Left kidney (tissue), 2 donors: ENCODE measurements around the gene SLC35F3. TPM values are rescaled to one million over a fixed set of nuclear protein-coding genes. Genes with fewer than 3 reads are reported as not detected.
A peak's percentile ranks its signal among the peaks of the same experiment; 100 is the strongest.

ENCODE experiments used
- DNase-seq: peaks from one replicate; pipeline ENCODE4 v3.0.0-alpha.2; 2013
- polyA plus RNA-seq: library from polyadenylated mRNA; unstranded; fragments of 120-200 nt; gene quantifications from one replicate; pipeline ENCODE4 v1.2.1, GENCODE V29; 2013; ENCODE audit not compliant: insufficient read length

Gene SLC35F3
- polyA plus RNA-seq, 1 donor: 0.55 TPM

GRCh38 chr1:233972951-233973635 lies 68.6 kb downstream of the SLC35F3 start:
- no peak for DNase-seq

DNA sequence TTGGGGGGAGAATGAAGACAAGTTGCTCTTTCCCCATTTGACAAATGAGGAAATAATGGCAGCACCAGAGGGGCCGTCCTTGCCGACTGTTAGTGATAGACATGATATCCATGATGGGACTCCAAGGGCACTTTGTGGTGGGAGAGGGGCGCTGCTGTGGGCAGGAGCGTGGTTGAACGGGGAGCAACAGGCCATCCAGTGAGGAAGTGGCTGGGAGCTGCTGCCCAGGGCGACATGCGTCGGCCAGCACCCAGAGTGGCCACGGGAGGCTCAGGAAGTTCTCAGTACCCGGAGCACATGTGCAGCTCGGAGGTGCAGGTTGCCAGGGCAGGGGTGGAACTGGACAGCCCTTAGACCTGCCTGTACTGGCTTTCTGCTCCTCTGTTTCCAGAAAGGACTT lies 71.0 kb downstream of the SLC35F3 start:
- DNase-seq: no peak

DNA sequence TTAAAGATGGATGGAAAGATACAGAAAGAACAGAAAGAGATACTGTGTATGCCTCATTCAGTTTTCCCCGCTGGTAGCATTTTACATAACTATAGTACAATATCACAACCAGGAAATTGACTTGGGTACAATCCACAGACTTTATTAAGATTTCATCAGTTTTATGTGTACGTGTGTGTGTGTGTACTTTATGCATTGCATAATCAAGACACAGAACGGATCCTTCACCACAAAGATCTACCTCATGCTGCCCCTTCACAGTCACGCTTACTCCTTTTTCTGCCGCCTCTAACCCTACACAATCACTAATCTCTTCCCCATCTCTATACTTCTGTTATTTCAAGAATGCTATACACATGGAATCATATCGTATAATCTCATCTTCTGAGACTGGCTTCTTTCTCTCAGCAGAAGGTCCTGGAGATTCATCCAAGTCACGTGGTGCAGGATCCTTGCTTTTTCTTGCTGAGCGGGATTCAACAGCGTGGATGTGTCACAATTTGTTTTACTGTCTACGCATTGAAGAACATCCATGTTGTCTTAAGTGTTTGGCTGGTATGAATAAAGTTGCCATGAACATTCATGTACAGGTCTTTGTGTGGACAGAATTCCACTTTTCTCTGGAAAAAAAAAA lies 76.7 kb downstream of the SLC35F3 start:
- no peak for DNase-seq

- DNase-seq: no peak
These were observed 78.5 kb downstream of the SLC35F3 start for GRCh38 chr1:233982827-233983518.

GRCh38 chr1:233983811-233984210 lies 79.3 kb downstream of the SLC35F3 start:
- no peak for DNase-seq

- no peak for DNase-seq
These were observed 84.7 kb downstream of the SLC35F3 start for GRCh38 chr1:233988963-233989696.

- no peak for DNase-seq
These were observed 86.0 kb downstream of the SLC35F3 start for GRCh38 chr1:233990486-233990885.

DNA sequence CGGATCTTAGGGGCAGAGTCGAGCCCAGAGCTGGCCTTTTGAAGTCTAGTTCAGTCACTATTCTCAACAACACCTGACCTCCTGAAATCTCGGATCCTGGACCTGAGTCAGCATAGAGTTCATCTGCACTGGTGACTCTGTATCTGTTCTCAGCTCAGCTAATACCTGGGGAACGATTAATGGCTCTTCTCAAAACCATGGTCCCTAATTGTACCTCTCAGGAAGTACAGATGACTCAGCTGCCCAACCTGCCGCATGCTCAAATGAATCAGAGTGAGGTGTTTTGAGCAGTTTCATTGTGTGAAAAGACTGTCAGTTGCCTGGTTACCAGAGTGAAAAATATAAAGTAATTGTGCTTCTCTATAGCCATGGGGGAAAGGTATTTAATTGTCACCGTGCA lies 89.2 kb downstream of the SLC35F3 start:
- no peak for DNase-seq

- no peak for DNase-seq
These were observed 89.6 kb downstream of the SLC35F3 start for GRCh38 chr1:233994112-233994511.

DNA sequence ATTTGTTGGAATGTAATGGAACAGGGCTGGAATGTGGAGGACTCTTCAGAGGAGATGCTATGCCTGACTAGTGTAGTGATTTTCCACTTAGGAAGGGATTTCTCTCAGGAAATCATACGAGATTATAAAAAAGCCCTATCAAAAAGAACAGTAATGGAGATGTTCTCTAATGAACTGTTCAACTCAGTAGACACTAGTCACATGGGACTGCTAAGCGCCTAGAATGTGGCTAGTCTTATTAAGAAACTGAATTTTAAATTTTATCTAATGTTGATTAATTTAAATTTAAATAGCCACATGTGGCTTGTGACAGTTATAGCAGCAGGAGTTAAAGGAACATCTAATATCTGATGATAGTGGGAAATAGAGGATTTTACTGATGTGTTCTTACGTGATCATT lies 94.0 kb downstream of the SLC35F3 start:
- DNase-seq: no peak

- no peak for DNase-seq
These were observed 94.4 kb downstream of the SLC35F3 start for GRCh38 chr1:233998891-233999290.

- DNase-seq: peak; percentile 3
These were observed 96.1 kb downstream of the SLC35F3 start for GRCh38 chr1:234000557-234001041.

DNA sequence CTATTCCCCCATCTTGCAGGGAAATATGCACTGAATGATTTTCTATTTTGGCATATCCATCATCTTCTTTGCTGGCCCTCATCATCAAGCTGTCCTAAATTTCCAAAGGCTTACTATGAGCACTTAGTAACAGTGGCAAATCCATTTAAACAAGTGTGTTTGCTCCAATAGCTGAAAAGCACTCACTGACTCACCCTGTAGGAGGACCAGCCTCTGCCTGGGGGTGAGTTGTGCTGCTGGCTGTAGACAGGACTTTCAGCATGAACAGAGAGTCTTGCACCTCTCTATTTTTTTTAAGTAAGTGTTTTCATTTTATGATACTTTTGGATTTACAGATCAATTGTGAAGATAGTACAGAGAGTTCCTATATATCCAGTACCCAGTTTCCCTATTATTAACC lies 97.3 kb downstream of the SLC35F3 start:
- no peak for DNase-seq

DNA sequence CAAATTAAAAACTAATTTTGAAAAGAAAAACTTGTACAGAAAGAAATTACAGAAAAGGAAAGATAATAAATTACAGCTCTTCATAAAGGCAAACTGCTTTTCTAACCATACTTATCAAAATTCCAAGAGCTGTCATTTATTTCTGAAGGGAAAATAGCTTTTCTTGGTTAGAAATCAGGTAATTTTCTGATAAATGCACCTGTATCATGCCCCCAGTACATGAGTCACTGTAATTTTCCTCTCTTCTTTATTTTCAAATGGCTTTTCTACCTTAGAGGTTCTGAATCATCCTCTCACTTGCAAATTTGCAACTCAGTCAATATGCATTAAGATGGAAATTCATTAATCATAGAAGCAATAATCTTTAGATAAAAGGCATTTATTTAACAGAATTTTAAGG lies 100.1 kb downstream of the SLC35F3 start:
- no peak for DNase-seq

DNA sequence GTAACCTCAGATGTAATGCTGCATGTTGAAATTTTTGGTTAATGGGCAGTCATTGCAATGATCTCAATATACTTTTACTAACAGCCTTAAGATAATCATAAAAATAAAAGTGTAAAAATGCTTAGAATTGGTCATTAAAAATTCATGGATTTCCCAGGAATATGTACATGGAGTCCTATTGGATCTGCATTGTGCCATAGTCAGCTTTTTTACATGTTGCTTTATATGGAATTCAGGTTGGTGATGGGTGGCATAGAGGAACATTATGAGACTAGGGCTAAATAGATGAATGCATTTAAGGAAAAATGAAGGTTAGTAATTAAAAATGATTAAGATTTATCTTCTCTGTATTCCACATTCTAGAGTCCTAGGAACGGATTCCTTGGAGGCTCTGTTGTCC lies 103.2 kb downstream of the SLC35F3 start:
- no peak for DNase-seq

GRCh38 chr1:234008591-234008990 lies 104.1 kb downstream of the SLC35F3 start:
- DNase-seq: no peak

DNA sequence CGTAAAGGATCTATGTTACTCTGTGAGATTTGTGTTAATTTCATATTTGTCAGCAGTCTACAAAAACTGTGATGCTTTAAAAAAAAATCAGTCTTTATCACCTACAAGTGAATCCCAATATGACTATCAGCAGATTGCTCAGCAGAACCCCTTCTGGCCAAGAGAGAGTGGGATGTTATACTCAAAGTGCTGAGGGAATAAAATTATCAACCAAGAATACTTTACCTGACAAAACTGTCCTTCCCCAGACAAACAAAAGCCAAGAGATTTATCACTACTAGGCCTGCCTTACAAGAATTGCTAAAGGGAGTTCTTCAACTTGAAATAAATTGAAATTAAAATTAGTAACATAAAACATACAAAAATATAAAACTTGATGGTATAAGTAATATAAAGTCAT lies 105.2 kb downstream of the SLC35F3 start:
- no peak for DNase-seq

DNA sequence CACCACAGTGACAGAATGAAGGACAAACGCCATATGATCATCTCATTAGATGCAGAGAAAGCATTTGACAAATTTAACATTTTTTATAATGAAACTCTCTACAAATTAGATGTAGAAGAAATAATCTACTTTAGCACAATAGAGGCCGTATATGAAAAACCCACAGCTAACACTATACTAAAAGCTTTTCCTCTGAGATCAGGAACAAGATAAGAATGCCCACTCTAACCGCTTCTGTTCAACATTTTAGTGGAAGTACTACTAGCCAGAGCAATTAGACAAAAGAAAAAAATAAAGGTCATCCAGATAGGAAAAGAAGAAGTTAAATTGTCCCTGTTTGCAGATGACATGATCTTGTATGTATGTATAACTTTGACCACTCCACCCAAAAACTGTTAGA lies 109.7 kb downstream of the SLC35F3 start:
- no peak for DNase-seq

- no peak for DNase-seq
These were observed 114.3 kb downstream of the SLC35F3 start for GRCh38 chr1:234018816-234019215.

DNA sequence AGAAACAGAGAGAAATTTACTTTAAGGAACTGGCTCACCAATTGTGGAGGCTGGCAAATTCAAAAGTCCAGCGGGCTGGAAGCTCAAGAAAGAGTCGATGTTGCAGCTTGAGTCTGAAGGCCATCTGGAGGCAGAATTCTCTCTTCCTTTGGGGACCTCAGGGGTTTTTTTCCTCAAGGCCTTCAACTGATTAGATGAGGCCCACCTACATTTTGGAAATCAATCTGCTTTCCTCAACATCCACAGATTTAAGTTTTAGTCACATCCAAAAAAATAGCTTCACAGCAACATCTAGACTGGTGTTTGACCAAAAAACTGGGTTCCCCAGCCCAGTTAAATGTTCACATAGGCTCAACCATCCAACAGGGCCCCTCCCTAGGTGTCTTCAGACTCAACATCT lies 114.9 kb downstream of the SLC35F3 start:
- no peak for DNase-seq

GRCh38 chr1:234022302-234022701 lies 117.8 kb downstream of the SLC35F3 start:
- DNase-seq: no peak

- DNase-seq: no peak
These were observed 135.1 kb downstream of the SLC35F3 start for GRCh38 chr1:234039603-234040002.
